DOHH2 (cell line): ENCODE results near the gene SIM1.

ENCODE experiments used
- EZH2phosphoT487 ChIP-seq: fragments of 200-600 bp; sonication (generic); IDR thresholded peaks from 2 replicates; pipeline ENCODE4 v1.6.1; 2017; ENCODE audit warnings: borderline replicate concordance, mild to moderate bottlenecking, antibody characterized with exemption, low read length, moderate library complexity, mixed read lengths
- TF ChIP-seq, protein P1 (sequence below): fragments of 200-600 bp; sonication (generic); IDR thresholded peaks from one replicate; pipeline ENCODE4 v1.5.1; 2014; ENCODE audit warnings: antibody characterized with exemption, mild to moderate bottlenecking, low read depth, low read length; ENCODE audit not compliant: poor library complexity, severe bottlenecking

DNA sequence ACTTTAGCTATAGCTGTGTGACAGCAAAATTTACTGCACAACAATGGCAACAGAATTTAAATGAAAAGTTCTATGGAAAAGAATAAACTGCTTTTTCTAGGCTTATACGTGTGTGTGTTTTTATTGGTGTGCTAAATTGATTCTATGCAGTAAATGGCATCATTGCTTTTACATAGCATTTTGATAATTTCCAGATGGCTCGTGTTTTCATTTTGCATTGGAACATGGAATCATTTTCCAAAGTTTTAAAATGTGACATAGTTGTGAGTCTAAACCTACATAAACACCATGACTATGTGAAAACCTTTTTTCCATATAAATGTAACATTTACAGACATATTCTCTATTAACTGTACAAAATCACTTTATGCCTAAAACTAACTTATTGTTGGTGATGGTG is 127.8 kb downstream of the SIM1 start:
- TF ChIP-seq, protein P1, sequence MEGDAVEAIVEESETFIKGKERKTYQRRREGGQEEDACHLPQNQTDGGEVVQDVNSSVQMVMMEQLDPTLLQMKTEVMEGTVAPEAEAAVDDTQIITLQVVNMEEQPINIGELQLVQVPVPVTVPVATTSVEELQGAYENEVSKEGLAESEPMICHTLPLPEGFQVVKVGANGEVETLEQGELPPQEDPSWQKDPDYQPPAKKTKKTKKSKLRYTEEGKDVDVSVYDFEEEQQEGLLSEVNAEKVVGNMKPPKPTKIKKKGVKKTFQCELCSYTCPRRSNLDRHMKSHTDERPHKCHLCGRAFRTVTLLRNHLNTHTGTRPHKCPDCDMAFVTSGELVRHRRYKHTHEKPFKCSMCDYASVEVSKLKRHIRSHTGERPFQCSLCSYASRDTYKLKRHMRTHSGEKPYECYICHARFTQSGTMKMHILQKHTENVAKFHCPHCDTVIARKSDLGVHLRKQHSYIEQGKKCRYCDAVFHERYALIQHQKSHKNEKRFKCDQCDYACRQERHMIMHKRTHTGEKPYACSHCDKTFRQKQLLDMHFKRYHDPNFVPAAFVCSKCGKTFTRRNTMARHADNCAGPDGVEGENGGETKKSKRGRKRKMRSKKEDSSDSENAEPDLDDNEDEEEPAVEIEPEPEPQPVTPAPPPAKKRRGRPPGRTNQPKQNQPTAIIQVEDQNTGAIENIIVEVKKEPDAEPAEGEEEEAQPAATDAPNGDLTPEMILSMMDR: no peak
- no peak for TF ChIP-seq EZH2phosphoT487
